IMR-90 (cell line): ENCODE results near the gene RIPK1. TPM values are rescaled to one million over a fixed set of nuclear protein-coding genes. Genes with fewer than 3 reads are reported as not detected.

Experiments
- microRNA-seq, 2 experiments: library from miRNA; stranded (forward) in 1 of 2; unstranded in 1 of 2; fragments of 10-50 nt in 1 of 2; fragments of <30 nt in 1 of 2; gene quantifications in 1 of 2; microRNA quantifications in 1 of 2; one replicate each; pipeline versions ENCODE3 to v1.1.0; 2013 to 2020; ENCODE audit not compliant: insufficient read depth in 1 of 2, insufficient read length in 1 of 2, unreplicated experiment in 1 of 2
- polyA plus RNA-seq, 3 experiments: library from polyadenylated mRNA; depleted of rRNA; stranded (reverse); fragments of >200 nt; gene quantifications; 2 replicates each; pipeline ENCODE4 v1.2.3, GENCODE V29; 2012; ENCODE audit warnings: low replicate concordance in 1 of 3
- small RNA-seq, 5 experiments: library from RNA; depleted of rRNA; stranded (forward); fragments of <200 nt; gene quantifications; one replicate each; pipeline ENCODE3, GENCODE V24; 2012
- total RNA-seq: library from RNA; depleted of rRNA; stranded (reverse); fragments of >200 nt; gene quantifications from 2 replicates; pipeline ENCODE4 v1.2.3, GENCODE V29; 2012; rRNA removed

The RIPK1 gene
- total and polyA plus RNA-seq, 2 of the 4 experiments (the other 2 are of a cell fraction), result 12.6 to 25.6 TPM

Small RNAs within 50 kb of the gene (microRNA-seq; reads per million reads assigned to microRNA genes)
- gene AL133351.4 (ENCODE audit: insufficient read depth, insufficient read length) (not detected), gene RNA5SP201 (ENCODE audit: insufficient read depth, insufficient read length) (not detected)

Small RNAs within 50 kb of the gene (small RNA-seq; reads per million reads assigned to genes)
- gene AL133351.4 (0 reads per million in 5 experiments), gene RNA5SP201 (0 reads per million in 5 experiments)

Other genes starting within 250 kb of the RIPK1 start
- 6.1 TPM in 2 replicates for gene SERPINB1, start 226.6 kb upstream of the RIPK1 start, total RNA-seq
- 7.0 and 9.1 TPM in 2 replicates for gene SERPINB1, start 226.6 kb upstream of the RIPK1 start, polyA plus RNA-seq (2012; rRNA removed)
- gene SERPINB9, start 165.2 kb upstream of the RIPK1 start, total RNA-seq, result 2.3 and 2.5 TPM in 2 replicates
- gene SERPINB9, start 165.2 kb upstream of the RIPK1 start, polyA plus RNA-seq (2012; rRNA removed), result 2.2 and 2.3 TPM in 2 replicates
- 37.1 and 60.3 TPM in 2 replicates for gene SERPINB6, start 96.9 kb upstream of the RIPK1 start, total RNA-seq
- gene SERPINB6, start 96.9 kb upstream of the RIPK1 start, polyA plus RNA-seq (2012; rRNA removed), result 78.7 and 91.1 TPM in 2 replicates
- gene NQO2, start 68.6 kb upstream of the RIPK1 start, total RNA-seq, result 59.4 and 72.1 TPM in 2 replicates
- gene NQO2, start 68.6 kb upstream of the RIPK1 start, polyA plus RNA-seq (2012; rRNA removed), result 41.9 and 42.5 TPM in 2 replicates
- gene BPHL, start 50.2 kb downstream of the RIPK1 start, total RNA-seq, result 15.8 and 16.3 TPM in 2 replicates
- gene BPHL, start 50.2 kb downstream of the RIPK1 start, polyA plus RNA-seq (2012; rRNA removed), result 13.8 and 14.7 TPM in 2 replicates
- gene TUBB2A, start 89.0 kb downstream of the RIPK1 start, total RNA-seq, result 164 and 182 TPM in 2 replicates
- gene TUBB2A, start 89.0 kb downstream of the RIPK1 start, polyA plus RNA-seq (2012; rRNA removed), result 264 and 300 TPM in 2 replicates
- 13.3 and 13.6 TPM in 2 replicates for gene TUBB2B, start 159.2 kb downstream of the RIPK1 start, total RNA-seq
- 19.0 and 21.1 TPM in 2 replicates for gene TUBB2B, start 159.2 kb downstream of the RIPK1 start, polyA plus RNA-seq (2012; rRNA removed)
- gene PSMG4, start 190.5 kb downstream of the RIPK1 start, total RNA-seq, result 5.6 and 6.7 TPM in 2 replicates
- gene PSMG4, start 190.5 kb downstream of the RIPK1 start, polyA plus RNA-seq (2012; rRNA removed), result 13.4 and 17.7 TPM in 2 replicates